ENCODE data around the gene UROC1.

The UROC1 gene

DNA sequence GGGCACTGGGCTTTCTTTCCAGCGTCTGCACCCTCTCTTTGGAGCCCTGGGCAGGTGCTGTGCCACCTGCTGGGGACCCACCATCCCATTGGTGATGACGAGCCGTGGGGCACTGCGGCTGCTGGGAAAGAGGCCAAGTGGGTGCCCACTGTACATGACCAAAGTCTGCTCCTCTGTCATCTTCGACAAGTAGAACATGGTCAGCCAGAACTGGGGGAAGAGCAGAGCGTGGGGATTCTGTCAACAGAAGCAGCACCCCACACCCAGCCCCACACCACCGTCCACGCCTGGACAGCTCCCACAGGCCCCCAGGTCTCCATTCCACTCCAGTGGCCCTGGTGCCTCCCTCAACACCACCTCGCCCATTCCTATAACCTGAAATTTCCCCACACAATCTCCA lies 9.7 kb downstream of the UROC1 start:
- DNase-seq (ENCODE audit: extremely low read depth, low read depth) = no peak
- TF ChIP-seq, protein P1, sequence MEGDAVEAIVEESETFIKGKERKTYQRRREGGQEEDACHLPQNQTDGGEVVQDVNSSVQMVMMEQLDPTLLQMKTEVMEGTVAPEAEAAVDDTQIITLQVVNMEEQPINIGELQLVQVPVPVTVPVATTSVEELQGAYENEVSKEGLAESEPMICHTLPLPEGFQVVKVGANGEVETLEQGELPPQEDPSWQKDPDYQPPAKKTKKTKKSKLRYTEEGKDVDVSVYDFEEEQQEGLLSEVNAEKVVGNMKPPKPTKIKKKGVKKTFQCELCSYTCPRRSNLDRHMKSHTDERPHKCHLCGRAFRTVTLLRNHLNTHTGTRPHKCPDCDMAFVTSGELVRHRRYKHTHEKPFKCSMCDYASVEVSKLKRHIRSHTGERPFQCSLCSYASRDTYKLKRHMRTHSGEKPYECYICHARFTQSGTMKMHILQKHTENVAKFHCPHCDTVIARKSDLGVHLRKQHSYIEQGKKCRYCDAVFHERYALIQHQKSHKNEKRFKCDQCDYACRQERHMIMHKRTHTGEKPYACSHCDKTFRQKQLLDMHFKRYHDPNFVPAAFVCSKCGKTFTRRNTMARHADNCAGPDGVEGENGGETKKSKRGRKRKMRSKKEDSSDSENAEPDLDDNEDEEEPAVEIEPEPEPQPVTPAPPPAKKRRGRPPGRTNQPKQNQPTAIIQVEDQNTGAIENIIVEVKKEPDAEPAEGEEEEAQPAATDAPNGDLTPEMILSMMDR (IDR thresholded peaks at IDR 0.05; ENCODE audit: low read depth, low read length) = no peak

DNA sequence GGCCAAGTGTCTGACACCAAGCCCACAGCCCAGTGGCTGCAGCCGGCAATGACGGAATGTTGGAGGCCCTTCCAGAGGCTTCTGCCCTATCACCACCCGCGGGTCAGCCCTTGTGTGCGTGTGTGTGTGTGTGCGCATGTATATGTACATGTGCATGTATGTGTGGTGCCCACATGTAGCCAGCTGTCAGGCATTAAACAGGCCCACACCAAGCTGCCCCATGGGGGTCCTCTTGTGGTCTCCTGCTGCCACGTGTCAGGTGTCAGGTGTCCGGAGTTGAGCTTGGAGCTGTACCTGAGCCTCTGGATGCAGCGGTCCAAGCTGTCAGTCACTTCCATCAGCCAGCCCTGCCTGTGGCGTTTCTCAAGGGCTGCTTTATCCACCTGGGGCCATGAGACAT lies 13.9 kb downstream of the UROC1 start:
- TF ChIP-seq, protein P1 (IDR thresholded peaks at IDR 0.05; ENCODE audit: low read depth, low read length) = no peak
- DNase-seq (ENCODE audit: extremely low read depth, low read depth) = no peak

DNA sequence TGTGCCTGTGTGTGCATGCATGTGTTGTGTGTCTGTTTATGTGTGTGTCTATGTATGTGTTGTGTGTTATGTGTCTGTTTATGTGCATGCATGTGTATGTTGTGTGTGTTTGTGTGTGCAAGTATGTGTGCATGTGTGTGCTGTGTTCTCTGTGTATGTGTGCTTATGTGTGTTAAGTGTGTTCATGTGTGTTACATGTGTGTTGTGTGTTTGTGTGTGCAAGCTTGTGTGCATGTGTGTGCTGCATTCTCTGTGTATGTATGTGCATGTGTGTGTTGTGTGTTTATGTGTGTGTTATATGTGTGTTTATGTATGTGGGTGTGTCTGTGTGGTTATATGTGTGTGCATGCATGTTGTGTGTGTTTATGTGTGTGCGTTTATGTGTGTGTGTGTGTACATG lies 14.9 kb downstream of the UROC1 start:
- no peak for DNase-seq (ENCODE audit: extremely low read depth, low read depth)
- TF ChIP-seq, protein P1 (IDR thresholded peaks at IDR 0.05; ENCODE audit: low read depth, low read length) = no peak

DNA sequence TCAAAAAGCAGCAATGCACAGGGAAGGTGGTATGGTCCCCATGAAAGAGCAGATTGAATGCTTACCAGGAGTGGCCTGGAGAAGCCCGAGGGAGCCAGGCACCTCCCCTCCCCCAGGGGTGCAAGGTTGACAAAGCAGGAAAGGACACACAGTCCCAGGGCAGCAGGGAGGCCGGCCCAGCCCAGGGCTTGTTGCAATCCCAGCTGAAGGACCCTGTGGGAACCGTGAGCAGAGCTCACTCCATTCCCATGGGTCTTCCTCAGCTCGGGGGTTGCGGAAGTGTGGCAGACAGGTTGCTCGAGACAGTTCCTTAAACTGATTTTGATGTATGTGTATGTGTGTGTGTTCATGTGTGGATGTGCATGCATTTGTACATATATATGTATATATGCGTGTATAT lies 15.8 kb downstream of the UROC1 start:
- no peak for DNase-seq (ENCODE audit: extremely low read depth, low read depth)

DNA sequence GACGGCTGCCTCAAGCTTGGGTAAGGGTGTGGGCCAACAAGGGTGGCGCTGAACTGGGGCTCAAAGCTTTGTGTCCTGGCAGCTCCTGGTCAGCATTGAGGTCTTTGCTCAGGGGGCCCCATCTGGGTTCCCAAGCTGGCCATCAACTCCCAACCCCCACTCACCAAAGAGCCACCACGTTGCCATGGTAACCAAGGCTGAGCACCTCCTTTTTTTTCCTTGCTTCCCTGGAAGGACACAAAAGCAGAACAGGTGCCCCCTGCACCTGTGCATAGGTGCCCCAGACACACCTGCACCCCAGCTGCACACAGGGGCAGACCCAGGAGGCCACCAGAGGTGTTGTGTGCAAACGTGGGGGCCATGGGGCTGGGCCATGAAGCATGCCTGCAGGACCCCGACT lies 16.5 kb downstream of the UROC1 start:
- TF ChIP-seq, protein P1 (IDR thresholded peaks at IDR 0.05; ENCODE audit: low read depth, low read length) = no peak

More for the DNA sequence above, 15.8 kb downstream of the UROC1 start:
- TF ChIP-seq, protein P1 (IDR thresholded peaks at IDR 0.05; ENCODE audit: low read depth, low read length) = no peak

DNA sequence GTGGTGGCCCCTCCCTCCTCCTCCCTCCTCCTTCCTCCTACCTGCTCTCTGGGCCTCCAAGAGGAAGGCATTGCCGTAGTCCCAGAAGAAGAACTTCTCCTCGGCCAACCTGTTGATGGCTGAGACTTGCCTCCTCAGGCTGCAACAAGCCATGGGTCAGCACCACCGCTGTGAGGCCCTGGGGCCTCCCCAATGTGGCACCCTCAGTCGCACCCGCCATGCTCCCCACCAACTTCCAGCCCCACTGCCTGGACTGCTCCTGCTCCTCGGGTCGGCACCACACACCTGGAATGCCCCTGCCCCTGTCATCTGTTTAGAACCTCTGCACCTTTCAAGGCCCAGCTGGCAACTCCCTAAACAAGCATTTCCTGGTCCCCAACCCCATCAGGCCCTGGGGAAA lies 17.6 kb downstream of the UROC1 start:
- no peak for DNase-seq (ENCODE audit: extremely low read depth, low read depth)
- TF ChIP-seq, protein P1 (IDR thresholded peaks at IDR 0.05; ENCODE audit: low read depth, low read length) = no peak

More for the DNA sequence above, 16.5 kb downstream of the UROC1 start:
- no peak for DNase-seq (ENCODE audit: extremely low read depth, low read depth)

DNA sequence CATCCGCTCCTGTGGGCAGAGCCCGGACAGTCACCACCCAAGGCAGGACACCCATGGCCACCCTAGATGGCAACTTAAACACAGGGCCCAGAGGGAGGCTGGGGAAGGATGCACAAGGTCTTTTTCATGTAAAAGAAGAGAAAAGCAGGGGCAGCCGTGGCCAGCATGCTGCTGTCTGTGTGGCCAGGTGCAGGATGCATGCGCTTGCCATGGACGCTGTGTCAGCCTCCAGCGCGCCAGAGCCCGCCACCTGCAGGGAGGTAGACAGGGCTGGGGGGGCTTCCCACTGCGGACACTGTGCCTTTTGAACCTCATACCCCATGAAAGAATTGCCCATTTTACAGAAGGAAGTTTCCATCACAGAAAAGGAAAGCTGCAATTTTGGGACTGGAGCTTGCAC lies 18.2 kb downstream of the UROC1 start:
- TF ChIP-seq, protein P1 (IDR thresholded peaks at IDR 0.05; ENCODE audit: low read depth, low read length) = no peak
- no peak for DNase-seq (ENCODE audit: extremely low read depth, low read depth)

Data from AG09319 (cell line).